GM18870 (cell line): Measurements from ENCODE around the gene PCDH9.

Experiments
- ATAC-seq: cut with Tn5 transposase; IDR thresholded peaks from one replicate; pipeline ENCODE4 v1.9.1; 2021; ENCODE audit warnings: moderate library complexity; ENCODE audit not compliant: unreplicated experiment

Gene PCDH9

DNA sequence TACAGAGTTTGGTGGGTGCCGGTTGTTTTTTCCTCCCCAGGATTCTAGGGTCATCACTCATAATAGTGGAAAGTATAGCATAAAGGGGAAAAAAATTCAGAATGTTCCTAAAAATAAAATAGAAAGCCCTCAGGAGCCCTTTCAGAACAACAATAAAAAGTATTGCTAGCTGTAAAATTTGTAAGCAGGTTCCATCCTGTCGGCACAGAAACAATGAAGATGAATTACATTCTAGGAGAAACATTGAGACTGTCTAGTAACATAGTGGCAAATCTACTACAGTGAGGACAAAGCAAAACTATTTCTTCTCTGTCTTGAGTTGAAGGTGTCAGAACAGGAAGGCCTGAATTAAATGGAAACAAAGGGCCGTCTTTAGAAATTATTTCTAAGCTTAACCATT, 870.7 kb downstream of the PCDH9 start:
- no peak for ATAC-seq

DNA sequence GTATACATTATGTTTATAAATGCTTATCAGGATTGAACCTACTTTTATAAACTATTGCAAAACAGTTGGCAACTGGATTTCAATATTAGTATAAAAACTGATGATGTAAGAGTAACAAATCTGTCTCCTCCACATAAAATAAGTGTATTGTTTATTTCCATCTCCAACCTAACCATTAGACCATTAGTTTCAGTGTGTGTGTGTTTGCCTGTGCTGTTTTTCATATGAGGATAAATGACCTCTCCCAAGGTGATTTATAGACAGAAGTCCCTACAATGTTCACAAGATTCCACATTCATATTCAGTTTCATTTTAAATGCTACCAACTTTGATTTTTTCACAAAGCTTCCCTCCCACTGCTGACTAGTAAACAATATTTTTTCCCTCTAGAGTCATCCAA, 871.6 kb downstream of the PCDH9 start:
- ATAC-seq = no peak

GRCh38 chr13:66357463-66357862, 872.7 kb downstream of the PCDH9 start:
- no peak for ATAC-seq

DNA sequence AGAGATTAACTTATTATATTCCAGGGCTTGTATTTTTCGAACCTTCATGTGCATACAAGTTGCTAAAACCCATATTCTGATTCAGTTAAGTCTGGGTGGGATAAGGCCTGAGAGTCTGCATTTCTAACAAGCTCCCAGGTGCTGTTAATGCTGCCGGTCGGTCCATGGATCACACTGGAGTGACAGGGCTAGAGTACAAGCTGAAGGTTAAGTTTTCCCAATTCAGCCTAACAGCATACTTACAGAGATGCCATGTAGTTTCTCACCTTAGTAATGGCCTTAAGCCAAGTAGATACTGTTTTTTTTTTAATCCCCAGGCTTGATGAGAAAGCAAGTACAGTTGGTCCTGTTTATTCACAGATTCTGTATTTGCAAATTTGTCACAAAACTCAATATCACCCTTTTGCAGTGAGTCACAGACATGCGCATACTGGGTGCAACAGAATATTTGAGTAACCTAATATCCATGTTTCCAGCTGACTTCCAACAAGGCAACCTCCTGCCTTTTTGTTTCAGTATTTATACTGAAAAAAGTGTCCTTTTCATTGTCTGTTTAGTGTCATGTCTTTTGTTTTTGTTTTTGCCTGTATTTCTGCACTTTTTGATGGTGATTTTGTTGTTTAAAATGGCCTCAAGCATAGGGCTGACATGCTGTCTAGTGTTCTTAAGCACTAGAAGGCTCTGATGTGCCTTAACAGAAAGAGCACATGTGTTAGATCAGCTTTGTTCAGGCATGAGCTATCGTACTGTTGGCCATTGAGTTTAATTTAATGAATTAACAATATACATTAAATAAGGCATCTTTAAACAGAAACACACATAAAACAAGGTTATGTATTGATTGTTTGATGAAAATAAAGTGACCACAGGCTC, 875.0 kb downstream of the PCDH9 start:
- ATAC-seq = no peak

- ATAC-seq = no peak
These were observed 876.5 kb downstream of the PCDH9 start for GRCh38 chr13:66353664-66354063.

DNA sequence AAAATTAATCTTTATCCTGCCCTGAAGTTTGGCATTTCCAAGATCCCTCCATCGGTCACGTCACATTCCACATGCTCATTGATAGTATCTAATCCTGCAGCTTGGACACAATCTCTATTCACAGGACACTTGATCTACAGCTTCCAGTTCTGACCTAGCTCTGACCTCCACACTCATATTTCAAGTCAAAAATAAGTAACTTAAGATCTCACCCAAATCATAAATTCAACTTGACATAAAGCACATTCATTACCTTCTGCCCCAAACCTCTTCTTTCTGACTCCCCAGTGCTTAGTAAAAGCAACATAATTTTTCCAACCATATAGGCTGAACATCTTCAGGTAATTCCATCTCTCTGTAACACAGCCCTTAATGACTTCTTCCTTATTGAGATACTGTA, 880.2 kb downstream of the PCDH9 start:
- ATAC-seq = no peak

- ATAC-seq = no peak
These were observed 881.1 kb downstream of the PCDH9 start for GRCh38 chr13:66348745-66349690.

DNA sequence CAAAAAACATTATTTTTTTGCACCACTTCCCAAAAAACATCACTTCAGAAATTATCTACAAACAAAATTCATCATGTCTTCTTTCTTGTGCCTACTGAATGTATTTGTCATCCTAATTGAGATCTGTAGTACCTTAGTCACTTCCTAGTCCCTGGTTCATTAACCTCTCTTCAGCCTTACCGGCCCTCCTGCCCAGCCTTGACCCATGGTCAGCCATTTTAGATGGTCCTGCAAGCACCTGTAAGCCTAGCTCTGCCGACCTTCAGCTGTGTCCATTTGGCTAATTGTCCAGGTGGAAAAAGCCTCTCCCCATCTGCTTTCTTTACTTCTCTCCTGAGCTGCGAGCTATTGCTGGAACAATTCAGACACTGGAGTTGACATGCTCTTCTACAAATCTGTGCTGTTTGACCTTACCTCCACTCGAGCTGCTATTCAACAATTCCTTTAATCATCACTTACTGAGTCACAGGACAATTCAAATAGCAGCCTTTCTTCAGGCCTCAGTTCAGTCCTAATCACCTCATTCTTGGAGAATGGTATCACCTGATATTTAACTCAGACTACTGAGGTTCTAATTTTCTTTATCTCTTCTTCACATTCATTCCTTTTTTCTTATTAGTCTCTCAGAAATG, 882.5 kb downstream of the PCDH9 start:
- no peak for ATAC-seq

DNA sequence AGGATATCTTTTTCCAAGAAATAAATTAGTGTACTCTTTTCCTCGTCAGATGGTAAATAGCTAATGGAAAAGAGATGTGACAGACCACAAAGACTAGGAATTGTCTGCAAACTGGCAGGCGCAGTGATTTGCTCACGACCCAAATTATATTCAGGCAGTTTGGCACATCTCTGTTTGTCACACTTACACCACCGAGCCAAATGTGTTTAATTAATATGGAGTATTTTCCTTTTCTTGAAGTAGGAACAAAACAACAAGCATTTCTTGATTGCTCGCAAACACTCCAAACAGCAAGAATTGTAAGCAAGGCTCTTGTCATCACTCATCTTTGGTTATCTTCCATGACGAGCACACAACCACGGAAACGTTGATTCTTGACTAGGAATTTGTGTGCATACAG, 884.2 kb downstream of the PCDH9 start:
- ATAC-seq = no peak

DNA sequence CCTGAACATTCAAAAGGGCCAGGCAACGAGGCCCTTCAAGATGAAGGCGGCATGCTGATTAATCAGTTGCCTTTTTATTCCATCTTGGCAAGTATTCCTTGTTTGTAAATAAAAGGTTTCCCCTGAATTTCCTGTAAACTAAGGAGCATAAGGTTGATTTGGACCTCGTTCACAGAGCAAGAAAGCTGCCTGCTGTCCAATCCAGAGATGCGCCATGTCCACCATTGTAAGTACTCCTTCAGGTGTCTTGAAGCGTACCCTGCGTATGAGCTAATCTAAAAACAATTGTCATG, 884.7 kb downstream of the PCDH9 start:
- no peak for ATAC-seq

DNA sequence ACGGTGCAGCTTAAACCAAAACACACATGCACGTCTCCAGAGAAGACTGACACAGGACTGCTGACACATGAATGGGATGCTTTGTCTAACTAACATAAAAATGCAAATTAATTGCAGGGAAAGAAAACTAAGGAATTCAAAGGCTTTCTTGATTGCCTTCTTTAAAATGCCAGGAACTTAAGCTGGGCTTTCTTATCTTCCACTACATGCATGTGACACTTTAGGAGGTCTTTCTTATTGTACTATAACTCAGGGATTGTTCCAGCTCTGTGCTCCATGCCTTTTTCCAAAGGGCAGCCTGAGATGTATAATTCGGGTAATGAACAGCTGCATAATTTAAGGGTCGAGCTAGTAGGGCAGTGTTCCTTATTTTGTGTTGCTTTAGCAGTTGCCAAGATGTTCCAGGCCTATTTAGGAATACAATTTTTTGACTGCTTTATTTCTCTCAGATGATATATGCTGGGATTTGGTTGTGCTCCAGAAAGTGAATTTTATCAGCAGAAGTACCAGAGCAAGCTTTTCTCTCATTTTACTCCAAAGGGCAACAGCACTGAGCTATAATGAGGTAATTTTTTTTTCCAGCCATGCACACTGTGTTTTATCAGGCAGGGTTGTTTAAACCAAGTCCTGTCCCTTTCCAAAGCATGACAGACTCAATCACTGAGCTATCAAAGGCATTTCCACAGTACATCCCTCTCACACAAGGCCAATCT, 885.2 kb downstream of the PCDH9 start:
- no peak for ATAC-seq

DNA sequence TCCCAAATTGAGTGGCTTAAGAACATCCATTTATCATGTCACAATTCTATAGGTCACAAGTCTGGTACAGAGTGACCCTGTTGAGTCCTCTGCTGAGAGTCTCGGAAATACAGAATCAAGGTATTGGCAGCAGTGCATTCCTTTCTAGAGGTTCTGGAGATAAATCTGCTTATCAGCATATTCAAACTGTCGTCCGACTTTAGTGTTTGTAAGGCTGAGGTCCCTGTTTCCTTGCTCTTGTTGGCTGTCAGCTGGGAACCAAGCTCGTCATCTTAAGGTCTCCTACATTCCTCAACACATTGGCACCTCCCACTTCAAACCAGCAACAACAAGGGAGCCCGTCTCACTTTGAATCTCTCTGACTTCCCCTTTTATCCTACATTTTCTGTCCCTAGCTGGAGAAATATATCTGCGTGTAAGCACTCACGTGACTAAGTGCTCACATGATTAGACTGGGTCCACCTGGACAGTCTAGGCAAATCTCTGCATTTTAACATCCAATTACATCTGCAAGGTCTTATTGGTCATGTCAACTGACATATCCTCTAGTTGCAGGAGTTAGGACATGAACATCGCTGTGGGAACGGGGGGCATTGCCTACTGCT, 886.8 kb downstream of the PCDH9 start:
- ATAC-seq = no peak

- ATAC-seq = no peak
These were observed 888.3 kb downstream of the PCDH9 start for GRCh38 chr13:66341635-66342377.

GRCh38 chr13:66339214-66339613, 890.9 kb downstream of the PCDH9 start:
- ATAC-seq = no peak

GRCh38 chr13:66338542-66338941, 891.6 kb downstream of the PCDH9 start:
- no peak for ATAC-seq

DNA sequence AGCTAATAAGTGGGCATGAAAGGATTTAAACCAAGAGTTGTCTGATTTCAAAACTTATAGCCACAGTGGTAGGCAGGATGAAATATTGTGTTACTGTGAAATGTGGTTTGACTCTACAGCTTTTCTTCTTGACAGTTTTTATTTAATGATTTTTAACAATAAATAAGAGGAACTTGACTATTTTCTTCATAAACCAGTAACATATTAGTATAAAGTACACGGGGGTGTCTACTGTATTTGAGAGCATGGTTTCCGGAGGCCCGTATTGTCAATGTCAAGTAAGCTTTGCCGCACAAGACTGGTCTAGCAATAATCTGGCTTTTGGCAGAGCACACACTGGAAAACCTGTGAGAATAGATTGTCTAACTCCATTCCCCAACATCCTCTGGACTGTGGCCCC, 894.5 kb downstream of the PCDH9 start:
- no peak for ATAC-seq

DNA sequence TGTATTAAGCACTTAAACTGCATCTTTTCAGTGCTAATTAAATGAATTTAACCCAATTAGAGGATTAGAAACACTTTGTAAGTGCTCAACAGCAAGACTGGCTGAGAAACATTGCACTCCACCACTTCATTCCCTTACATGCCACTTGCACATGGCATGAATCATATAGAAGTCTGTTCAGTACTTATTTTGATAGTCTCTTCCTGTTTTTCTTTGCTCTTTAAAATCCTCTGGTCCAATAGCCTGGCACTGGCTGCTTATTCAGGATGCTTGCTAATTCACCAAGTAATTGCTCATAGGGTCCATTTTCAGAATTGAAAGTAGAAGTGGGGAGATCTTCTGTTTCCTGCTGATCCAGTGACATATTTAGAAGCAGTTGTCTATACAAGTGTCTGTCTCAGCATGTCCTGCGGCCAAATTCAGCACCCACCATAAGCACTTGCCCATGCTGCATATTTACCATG, 900.1 kb downstream of the PCDH9 start:
- ATAC-seq = peak; percentile 45

- no peak for ATAC-seq
These were observed 901.7 kb downstream of the PCDH9 start for GRCh38 chr13:66328476-66328875.

DNA sequence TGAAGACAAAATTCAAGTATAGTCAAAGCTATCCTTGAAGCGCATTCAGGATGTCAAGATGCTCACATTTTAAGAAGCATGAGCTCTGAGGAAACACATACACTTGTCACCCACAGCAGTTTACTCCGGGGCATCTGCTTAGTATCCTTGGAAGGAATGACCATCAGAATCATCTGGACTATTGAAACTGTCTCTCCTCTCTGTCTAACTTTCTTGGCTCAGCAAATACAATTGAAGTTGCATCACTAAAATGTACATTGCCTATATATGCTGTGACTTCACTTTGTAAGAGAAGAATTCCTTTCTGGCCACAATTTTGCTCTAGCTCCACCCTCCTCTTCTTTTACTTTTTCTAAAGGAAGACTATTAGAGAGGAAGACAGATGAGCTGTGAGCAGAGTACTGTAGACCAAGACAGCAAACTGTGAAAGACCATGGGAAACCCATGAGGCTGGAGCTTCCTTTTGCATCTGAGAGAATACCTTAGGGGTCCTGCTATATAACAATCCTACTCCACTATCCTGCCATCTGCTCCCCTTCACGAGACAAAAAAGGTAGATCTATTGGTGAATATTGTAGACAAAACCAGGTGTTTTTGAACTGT, 906.3 kb downstream of the PCDH9 start:
- no peak for ATAC-seq
